Measurements from ENCODE around the gene RSKR.

- TF ChIP-seq CTCF (conservative IDR thresholded peaks at IDR 0.05; ENCODE audit: low read depth in 2 of 2) (no peak), POLR2AphosphoS5 (IDR thresholded peaks at IDR 0.05; ENCODE audit: low read depth) (no peak), CREB1 (CRISPR knock-in tag; IDR thresholded peaks at IDR 0.05; ENCODE audit: low read depth) (no peak), REST (IDR thresholded peaks at IDR 0.05; ENCODE audit: unreplicated experiment) (no peak), EZH2phosphoT487 (IDR thresholded peaks at IDR 0.05; ENCODE audit: unreplicated experiment) (no peak), JUNB (IDR thresholded peaks at IDR 0.05; ENCODE audit: unreplicated experiment) (no peak), EZH2 (IDR thresholded peaks at IDR 0.05; ENCODE audit: low read depth, unreplicated experiment) (no peak), ZNF114 (CRISPR knock-in tag; IDR thresholded peaks at IDR 0.05) (no peak), STAT1 (IDR thresholded peaks at IDR 0.05; ENCODE audit: unreplicated experiment) (no peak), NANOG (IDR thresholded peaks at IDR 0.05; ENCODE audit: borderline replicate concordance) (no peak), ZNF331 (CRISPR knock-in tag; IDR thresholded peaks at IDR 0.05; ENCODE audit: low read depth) (no peak), ZNF462 (CRISPR knock-in tag; IDR thresholded peaks at IDR 0.05) (no peak), ETS1 (IDR thresholded peaks at IDR 0.05) (no peak)
These were observed 33.0 kb downstream of the RSKR start for GRCh38 chr17:28580959-28581358.
